Dedifferentiated amniotic fluid mesenchymal stem cell (primary cell): ENCODE results near the gene ZSCAN18.
"Not testable (repeated sequence)": the region's sequence is repeated elsewhere in the genome, so short reads cannot be mapped to it uniquely, and the experiment has no call there.

Experiments
- DNase-seq: peaks from one replicate; pipeline ENCODE4 v3.0.0-alpha.2; 2016; ENCODE audit errors: extremely low spot score

The ZSCAN18 gene, protein sequence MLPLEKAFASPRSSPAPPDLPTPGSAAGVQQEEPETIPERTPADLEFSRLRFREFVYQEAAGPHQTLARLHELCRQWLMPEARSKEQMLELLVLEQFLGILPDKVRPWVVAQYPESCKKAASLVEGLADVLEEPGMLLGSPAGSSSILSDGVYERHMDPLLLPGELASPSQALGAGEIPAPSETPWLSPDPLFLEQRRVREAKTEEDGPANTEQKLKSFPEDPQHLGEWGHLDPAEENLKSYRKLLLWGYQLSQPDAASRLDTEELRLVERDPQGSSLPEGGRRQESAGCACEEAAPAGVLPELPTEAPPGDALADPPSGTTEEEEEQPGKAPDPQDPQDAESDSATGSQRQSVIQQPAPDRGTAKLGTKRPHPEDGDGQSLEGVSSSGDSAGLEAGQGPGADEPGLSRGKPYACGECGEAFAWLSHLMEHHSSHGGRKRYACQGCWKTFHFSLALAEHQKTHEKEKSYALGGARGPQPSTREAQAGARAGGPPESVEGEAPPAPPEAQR

DNA sequence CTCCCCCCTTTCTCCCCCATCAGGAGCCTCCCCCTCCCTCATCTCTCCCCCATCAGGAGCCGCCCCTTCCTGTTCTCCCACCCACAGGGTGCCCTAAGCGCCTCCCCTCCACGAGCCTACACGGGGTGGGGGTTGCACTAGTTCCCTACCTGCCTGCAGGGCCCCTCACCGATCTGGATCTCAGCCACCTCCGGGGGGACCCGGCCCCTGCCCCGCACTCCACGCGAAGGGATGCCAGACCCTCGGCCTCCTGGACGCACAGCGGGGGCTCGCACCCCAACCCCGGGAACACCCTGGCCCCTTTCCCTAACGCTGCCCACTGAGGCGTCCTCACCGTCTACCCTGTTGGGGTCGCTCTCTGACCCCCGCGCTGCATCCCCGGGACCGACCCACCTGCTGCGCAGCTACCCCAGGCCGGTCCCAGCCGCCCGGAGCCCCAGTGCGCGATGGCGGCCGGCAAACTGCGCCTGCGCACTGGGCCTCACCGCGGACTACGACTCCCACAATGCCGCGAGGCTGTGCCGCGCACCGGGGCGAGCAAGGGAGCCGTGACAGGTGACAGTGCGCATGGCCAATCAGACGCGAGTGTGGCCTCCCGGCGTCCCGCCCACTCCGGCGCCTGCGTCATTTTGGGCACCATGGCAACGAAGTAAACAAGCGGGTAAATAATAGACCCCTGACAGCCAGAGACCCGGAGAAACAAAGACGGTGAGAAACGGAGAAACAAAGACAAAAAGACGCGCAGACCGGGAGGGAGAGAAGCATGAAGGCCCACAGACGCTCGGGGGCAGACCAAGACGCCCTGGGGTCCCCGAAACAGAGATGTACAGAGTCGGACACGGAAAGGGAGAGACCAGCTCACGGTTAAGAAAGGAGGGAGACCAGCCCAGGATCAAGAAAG is at the start of gene ZSCAN18:
Gene ZSCAN18, minus strand, starts transcription at position 451 of the 901 bp plus-strand sequence. CDS start 7,964 bp downstream, outside the sequence.
- DNase-seq: peak; percentile 96

DNA sequence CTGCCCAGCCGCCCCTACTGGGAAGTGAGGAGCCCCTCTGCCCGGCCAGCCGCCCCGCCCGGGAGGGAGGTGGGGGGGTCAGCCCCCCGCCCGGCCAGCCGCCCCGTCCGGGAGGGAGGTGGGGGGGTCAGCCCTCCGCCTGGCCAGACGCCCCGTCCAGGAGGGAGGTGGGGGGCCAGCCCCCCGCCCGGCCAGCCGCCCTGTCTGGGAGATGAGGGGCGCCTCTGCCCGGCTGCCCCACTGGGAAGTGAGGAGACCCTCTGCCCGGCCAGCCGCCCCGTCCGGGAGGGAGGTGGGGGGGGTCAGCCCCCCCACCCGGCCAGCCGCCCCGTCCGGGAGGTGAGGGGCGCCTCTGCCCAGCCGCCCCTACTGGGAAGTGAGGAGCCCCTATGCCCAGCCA is 49.4 kb upstream of the ZSCAN18 start:
- DNase-seq: not testable (repeated sequence)

DNA sequence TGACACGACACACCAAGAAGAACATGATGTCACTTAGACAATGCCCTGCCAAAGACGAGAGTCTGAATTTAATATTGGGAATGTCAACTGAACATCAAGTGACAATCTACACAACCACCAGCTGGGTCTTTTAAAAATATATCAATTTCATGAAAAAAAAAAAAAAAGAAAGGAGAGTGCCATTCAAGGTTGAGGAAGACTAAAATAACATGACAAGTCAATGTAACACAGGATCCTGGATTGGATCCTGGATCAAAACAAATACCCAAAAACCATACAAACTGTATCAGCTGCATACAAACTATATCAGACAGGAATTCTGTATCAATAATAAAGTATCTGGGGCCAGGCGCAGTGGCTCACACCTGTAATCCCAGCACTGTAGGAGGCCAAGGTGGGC is 47.8 kb upstream of the ZSCAN18 start:
- no peak for DNase-seq

DNA sequence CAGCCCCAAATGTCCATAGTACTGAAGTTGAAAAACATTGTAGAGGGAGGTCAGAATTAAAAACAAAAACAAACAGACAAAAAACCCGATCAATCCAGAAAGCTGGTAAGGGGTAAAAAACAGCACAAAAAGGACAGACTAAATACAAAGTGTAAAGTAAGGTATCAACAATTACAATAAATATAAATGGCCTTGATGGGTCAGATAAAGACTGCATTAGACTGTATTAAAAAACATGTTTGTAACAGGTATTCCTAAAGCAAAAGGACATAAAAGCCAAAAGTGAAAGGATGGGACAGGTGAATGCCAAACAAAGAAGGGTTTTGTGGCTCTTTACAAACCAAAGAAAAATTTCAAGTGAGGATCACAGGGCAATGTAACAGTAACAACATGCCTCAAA is 36.2 kb upstream of the ZSCAN18 start:
- no peak for DNase-seq

DNA sequence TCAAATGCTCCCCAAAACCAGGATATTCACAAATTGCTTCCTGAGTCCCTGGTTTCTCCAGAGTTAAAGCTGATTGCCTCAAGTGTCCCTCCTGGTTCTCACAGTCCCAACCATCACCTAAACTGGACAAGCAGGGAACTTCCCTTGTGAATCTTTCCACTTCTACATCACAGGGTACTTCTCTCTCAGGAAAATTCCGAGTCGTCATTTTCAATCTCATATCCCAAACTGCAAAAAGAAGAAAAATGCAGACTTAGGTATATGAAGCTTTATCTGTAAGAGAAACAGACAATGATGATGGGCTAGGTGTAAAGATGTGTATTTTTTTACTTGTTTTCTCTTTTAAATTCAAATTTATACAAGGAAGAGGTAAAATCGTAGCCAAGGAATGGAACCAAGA is 31.3 kb upstream of the ZSCAN18 start:
- no peak for DNase-seq

DNA sequence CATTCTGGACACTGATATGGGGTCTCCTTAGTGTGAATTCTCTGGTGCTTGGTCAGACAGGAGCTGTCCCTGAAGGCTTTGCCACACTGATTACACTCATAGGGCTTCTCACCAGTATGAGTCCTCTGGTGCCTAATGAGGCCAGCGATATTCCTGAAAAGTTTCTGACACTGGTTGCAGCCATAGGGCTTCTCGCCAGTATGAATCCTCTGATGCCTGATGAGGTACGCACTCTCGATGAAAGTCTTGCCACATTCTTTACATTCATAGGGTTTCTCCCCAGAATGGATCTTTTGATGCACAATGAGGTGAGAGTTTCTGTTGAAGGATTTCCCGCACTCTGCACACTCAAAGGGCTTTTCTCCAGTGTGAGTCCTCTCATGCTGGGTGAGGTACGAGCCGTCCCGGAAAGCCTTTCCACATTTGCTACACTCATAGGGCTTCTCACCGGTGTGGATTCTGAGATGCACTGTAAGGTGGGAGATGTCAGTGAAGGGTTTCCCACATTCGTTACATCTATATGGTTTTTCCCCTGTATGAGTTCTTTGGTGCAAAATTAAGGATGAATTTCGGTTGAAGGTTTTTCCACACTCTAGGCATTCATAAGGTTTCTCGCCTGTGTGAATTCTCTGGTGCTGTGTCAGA is 30.1 kb upstream of the ZSCAN18 start:
- DNase-seq: no peak

DNA sequence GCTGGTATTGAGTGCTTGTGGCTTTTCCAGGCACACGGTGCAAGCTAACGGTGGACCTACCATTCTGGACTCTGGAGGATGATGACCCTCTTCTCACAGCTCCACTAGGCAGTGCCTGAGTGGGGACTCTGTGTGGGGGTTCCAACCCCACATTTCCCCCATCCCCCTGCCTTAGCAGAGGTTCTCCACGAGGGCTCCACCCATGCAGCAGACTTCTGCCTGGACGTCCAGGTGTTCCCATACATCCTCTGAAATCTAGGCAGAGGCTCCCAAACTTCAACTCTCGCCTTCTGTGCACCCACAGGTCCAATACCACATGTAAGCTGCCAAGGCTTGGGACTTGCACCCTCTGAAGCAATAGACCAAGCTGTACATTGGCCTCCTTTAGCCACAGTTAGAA is 25.3 kb upstream of the ZSCAN18 start:
- no peak for DNase-seq

DNA sequence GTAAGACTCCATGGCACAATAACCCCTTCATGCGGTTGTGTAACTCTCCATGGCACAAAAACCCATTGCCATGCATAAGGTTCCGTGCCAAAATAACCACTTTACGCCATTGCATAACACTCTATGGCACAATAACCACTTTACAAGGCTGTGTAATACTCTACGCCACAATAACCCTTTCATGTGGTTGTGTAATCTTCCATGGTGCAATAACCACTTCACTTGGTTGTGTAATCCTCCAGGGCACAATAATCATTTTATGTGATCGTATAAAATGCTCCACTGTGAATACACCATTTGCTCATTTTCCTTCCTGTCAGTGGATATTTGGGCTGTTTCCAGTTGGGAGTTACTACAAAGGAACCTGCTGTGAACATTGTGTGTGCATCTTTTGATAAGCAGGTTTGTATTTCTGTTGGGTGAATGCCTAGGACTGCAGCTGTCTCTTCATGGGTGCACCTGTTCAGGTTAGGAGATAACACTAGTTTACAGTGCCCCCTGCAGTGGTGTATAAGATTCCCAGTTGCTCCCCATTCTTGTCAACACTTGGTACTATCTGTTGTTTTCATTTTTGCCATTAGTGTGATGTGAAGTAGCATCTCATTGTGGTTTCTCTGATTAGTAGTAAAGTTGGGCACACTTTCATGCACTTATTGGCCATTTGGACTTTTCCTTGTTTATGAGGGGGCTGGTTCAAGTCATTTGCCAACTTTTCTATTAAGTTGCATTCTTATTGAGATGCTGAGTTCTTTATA is 21.1 kb upstream of the ZSCAN18 start:
- DNase-seq: no peak

DNA sequence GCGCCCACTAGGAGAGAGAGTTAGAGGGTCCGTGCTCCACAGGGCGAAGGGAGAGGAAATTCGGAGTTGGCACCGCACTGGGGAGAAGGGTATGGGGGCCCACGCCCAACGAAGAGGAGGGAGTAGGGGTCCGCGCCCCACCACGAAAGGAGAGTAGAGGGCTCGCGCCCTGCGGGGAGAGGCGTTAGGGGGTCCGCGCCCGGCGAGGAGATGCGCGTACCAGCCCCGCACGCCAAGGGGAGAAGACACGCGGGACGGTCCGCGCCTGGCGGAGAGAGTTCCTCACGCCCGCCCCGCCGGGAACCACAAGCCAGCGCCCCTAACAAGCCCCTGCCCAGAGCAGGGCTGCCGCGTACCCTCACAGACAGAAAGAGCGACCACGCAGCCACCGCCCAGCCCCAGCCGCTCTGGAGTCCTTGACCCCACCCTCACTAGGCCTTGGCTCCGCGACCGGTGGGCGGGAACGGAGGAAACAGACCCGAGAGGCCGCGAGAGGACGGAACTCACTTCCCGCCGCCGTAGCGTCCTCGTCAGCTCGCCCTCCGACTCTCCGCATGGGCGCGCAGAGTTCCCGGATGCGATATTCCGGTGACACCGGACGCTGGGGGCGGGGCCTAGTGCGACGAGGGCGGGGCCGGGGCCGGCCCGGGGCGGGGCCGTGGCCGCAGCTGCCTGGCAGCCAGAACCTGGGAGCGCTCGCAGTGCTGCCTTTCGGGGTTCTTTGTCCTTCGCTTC is 20.0 kb upstream of the ZSCAN18 start:
- DNase-seq: no peak

DNA sequence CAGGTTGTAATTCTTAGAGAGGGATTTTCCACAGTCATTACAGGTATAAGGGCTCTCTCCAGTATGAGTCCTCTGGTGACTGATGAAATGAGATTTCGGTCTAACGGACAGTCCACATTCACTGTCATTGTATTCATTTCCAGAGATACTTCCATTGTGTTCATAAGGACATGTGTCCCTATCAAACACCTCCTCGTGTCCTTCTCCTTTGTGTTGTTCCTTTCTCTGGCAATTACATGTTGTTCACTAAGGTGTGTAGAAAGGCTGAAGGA is 10.5 kb upstream of the ZSCAN18 start:
- no peak for DNase-seq

DNA sequence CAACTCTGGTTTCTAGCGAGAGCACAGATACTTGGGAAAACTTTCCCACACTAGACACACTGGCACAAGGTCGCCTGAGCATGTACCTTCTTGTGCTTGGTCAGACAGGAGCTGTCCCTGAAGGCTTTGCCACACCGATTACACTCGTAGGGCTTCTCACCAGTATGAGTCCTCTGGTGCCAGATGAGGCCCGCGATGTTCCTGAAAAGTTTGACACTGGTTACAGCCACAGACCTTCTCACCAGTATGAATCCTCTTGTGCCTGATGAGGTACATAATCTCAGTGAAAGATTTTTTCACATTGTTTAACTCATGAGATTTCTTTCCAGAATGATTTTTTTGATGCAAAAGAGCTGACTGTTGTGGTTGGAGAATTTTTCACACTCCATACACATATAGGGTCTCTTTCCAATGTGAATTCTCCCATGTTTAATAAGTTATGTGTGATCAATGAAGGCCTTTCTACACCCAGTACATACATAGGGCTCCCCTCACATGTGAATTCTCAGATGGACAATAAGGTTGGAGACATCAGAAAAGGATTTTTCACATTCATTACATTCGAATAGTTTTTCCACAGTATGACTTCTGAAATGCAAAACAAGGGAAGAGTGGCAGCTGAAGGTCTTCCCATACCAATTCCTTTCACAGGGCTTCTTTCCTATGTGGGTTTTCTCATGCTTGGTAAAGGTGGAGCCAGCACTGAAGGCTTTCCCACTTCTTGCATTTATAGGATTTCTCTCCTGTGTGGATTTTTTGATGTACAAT is 9.9 kb upstream of the ZSCAN18 start:
- DNase-seq: no peak

DNA sequence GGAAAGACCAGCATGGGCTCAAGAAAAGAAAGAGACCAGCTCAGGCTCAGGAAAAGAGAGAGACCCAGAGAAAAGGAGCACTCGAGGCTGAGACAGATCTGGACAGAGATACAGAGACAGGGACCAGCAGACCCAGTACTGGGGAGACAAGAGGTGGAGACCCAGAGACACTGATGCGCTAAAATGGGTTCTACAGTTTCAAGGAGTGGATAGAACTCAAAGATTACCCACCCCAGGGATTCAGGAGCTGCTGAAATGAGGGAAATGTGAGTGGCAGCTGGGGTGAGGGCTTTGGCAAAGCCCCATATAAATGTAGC is 609 bp upstream of the ZSCAN18 start:
- no peak for DNase-seq

DNA sequence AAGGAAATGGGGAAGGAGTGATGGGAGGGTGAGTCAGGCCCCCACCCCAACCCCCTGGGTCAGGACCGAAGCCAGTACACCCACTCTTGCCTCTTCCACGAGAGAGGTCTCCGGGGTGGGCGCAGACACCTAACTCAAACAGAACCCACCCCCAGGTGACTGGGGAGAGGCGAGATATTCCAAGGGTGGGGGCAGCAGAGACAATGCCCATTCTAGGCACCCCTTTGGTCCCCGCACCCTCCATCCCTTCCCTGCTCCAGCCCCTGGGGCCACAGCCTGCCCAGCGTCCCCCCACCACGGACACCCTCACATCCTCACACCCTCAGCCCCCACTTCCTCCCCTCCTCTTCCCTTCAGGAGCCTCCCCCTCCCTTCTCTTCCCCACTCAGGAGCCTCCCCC is 682 bp downstream of the ZSCAN18 start:
- DNase-seq: no peak

DNA sequence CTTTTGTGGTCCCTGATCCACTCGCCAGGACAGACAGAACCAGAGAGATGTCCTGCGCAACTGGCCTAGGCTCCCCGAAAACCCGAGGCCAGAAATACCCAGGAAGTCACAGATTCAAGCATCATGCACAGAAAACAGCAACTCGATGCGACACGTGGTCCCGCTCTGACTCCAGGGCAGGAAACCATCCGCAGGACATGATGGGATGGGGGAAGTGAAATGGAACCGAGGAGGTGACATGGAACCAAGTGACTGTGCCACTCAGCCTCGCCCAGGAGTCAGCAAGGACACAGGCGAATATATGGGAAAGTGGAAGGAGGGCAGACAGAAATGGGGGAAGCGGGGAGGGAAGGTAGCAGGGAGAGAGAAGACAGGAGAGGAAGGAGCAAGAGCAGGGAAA is 1.1 kb downstream of the ZSCAN18 start:
- DNase-seq: no peak

DNA sequence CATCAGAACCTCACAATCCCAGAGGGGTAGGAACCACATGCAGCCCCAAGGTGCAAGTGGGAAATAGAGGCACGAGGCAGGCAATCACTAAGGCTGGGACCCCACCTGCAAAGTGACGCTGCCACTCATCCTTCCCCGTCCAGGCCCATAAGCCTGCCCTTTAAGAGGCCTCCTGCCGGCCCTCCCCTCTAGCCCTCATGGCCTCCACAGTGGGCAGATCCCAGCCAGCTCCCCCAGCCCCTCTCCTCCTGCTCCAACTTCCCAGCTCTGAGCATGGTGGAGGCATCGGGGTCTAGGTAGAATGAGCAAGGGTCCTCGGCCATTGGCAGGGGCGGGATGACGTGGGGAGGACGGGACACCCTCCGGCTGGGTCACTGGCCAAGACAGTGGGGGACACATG is 2.7 kb downstream of the ZSCAN18 start:
- DNase-seq: no peak

DNA sequence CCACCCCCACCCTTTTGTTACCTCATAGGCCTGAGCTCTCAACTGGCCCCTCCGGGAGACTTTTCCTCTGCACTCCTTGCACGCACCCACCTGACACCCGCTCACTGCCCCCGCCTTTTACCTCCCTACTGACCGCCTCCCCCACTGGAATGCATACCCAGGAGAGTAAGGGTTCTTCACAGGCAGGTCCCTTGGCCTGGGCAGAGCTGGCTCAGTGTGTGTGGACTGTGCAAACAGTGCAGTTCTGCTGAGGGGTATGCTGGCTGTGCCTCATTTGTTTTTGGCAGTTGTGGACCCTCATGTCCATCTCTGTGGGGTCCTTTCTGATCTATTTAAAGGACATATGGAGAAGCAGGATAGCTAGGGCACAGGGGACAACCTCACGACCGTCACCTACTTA is 5.0 kb downstream of the ZSCAN18 start:
- no peak for DNase-seq

DNA sequence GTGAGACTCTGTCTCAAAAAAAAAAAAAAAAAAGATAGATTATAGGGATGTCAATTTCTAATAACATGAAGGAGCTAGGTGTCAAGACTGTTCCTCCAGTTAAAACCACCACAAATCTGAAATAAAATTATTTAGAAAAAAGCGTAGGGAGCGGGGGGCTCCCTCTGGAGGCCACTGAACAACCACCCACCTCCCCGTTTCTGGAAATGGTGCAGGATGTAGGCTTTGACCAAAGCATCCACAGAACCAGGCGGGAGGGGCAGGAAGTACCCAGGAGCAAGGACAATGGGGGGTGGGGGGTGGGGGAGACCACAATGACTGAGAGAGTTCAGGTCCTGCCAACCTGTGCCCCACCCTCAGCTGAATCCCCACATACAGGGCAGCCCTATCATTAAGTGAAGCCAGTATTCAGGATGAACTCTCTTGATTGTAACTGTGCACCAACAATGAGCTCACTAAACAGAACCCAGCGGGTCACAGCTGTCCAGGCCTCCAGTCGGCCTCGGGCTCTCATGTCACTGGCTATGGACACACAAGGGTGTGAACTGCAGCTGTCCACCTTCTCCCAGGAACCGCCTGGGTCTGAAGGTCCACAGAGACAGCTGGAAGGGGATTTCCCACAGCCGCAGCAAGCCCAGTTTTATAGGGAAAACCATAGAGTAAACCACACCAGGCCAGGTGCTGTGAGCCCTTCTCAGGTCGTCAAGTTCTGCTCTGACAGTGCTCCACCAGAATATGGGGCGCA is 6.6 kb downstream of the ZSCAN18 start:
- DNase-seq: no peak

DNA sequence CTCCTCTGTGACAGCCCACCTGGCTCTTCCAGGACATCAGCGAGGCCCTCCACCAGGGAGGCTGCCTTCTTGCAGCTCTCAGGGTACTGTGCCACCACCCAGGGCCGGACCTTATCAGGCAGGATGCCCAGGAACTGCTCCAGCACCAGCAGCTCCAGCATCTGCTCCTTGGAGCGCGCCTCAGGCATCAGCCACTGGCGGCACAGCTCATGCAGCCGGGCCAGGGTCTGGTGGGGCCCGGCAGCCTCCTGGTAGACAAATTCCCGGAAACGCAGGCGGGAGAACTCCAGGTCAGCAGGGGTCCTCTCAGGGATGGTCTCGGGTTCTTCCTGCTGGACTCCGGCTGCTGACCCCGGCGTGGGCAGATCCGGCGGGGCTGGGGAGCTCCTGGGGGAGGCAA is 8.2 kb downstream of the ZSCAN18 start:
- DNase-seq: no peak

DNA sequence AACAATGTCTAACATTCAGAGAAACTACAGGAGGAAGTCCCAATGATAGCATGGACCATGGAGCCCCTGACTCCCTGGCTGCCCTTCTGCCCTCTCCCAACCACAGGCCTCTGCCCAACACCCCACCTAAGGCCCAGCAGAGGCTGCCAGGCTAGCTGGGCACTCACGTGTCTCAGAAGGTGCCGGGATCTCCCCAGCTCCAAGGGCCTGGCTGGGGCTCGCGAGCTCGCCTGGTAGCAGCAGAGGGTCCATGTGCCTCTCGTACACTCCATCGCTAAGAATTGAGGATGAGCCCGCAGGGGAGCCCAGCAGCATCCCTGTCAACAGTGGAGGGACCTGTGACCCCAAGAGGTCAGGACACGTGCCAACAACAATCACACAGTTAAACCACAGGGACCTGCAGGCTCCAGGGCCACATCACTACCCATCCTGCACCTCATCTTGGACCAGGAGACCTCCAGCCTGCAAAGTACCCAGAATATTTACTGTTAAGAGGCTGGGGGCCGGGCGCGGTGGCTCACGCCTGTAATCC is 9.4 kb downstream of the ZSCAN18 start:
- no peak for DNase-seq
